Non-pigmented ciliary epithelial cell (primary cell): ENCODE results near the gene NOTCH3.

ENCODE experiments used
- DNase-seq: peaks from one replicate; pipeline ENCODE4 v3.0.0-alpha.2; 2010; ENCODE audit warnings: low read depth

The NOTCH3 gene

DNA sequence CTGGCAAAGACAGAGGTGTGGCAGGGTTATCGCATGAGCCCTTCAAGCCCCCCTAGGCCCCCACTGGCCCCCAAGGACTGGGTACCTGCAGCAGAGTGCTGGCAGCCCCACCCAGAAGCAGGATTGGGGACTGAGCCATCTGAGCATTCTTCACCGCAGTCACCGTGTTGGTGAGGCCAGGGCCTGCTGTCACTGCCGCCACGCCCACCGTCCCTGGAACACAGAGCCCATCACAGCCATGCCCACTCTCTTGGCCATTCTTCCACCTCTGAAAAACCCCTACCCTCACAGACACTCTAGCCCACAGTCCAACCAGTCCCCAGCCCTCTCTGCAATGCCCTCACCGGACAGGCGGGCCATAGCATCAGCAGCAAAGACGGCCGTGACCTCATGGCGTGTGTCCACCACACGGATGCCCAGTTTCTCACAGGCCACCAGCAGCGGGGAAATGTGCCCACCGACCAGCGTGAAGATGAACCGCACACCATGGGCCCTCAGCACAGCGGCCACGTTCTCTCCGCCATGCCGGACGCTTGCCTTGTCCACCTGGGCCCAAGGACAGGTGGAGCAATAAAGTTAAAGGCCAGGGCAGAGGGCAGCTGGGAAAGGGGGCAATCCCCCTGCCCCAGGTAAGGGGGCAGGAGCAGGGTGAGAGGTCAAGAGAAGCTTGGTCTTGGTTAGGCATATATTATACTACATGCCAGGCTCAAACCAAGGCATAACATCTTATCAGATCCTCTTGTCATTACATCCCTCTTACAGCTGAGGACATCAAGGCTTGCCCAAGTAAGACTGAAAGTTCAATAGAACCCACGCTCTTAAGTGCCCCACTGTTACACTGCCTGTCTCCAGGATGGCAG is 77.5 kb downstream of the NOTCH3 start:
- no peak for DNase-seq

DNA sequence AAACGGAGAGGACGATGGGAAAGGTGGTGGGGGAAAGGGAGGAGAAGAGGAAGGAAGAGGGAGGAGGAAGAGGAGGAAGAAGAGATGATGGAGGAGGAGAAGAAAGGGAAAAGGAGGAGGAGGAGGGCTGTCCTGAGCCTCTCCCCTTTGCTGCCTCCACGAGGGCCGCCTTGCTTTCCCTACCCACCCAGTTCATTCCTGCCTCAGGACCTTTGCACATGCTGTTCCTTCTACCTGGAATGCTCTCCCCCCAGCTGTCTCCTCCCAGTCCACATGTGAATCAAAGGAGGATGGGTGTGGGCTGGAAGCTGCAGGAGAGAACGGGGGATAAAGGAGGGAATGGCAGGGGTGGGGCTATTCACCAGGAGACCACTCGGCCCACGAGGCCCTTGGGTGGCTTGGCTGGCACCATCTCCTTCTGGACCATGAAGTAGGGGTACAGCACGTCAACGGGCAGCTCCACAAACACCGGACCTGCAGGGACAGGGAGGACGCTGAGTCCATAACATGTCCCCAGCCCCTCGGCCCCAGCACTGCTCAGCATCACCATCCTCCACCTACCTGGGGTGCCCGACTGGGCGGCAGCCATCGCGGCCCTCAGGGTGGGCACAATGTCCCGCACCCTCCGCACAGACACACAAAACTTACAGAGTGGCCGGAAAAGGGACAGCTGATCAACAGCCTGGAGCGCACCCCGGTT is 78.3 kb downstream of the NOTCH3 start:
- no peak for DNase-seq

DNA sequence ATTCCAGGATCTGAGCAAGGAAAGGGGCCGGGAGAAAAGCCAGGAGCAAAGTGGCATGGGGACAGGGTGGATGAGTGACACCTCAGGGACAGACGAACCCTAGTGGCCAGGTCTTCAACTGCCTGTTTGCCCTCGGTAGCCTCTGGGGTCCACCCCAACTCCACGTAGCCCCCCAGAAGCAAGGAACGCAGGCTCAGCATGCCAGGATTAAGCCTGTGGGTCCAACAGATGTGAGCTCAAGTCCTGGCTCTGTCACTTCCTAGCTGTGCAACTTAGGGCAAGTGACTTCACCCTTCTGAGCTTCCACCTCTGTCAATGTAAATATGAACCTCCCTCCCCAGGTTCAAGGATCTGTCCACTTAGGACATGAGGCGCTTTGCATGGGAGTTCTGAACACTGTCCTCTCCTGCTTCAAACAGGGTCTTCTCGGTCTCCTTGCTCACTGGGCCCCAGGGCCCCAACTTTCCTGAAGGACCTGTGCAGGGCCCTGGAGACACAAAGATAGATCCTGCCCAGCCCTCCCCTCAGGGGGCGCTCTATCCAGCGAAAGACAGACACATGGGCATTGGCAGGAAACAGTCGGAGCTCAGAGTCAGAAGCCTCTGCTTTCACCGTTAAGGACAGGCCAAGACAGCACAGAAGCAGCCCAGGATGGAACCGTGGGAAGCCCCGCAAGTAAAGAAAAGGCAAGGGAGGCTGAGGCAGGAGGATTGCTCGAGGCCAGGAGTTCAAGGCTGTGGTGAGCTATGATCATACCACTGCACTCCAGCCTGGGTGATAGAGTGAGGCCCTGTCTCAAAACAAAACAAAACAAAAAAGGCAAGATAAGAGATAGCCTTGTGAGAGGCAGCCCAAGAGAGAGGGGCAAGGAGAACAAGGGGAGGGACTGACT is 80.4 kb downstream of the NOTCH3 start:
- no peak for DNase-seq

- DNase-seq: no peak
Observed at GRCh38 chr19:15118789-15119494, 81.9 kb downstream of the NOTCH3 start.

- DNase-seq: no peak
Observed at GRCh38 chr19:15118248-15118647, 82.5 kb downstream of the NOTCH3 start.

GRCh38 chr19:15116856-15117255 is 83.9 kb downstream of the NOTCH3 start:
- no peak for DNase-seq

GRCh38 chr19:15115762-15116615 is 84.8 kb downstream of the NOTCH3 start:
- no peak for DNase-seq

- DNase-seq: no peak
Observed at GRCh38 chr19:15115080-15115479, 85.7 kb downstream of the NOTCH3 start.

DNA sequence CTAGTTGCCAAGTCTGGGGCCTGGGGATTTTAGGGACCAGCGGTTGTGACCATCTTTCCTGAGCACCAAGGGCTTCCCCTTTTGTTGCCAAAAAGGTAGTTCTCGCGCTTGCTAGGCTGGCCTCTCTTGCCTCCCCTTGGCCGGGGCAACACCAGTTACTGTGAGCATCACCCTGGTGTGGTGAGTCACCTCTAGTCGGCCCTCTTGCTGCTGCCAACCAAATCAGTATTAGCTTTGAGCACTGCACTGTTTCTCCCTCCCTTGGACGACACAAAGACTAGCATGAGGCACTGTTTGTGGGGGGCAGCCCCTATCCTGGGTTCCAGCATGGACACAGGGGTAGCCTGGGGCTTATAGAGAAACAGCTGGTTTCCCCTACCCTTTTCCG is 86.6 kb downstream of the NOTCH3 start:
- no peak for DNase-seq

GRCh38 chr19:15113245-15114152 is 87.3 kb downstream of the NOTCH3 start:
- no peak for DNase-seq

- DNase-seq: no peak
Observed at GRCh38 chr19:15112385-15112784, 88.4 kb downstream of the NOTCH3 start.

DNA sequence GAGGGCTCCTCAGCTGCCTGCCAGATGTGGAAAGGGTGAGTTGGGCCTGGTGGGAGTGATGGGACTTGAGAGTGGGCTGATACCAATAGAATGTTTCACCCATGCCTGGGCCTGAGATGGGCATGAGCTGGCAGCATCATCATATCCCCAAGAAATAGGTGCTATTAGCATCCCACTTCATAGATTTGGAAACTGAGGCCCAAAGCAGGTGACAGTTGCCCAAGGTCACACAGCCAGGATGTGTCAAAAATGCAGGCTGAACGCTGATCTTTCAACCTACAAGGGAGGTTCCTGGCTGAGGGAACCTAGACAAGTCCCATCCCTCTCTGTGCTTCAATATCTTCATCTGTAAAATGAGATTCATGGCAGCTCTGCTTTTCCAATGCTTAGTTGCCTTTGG is 89.0 kb downstream of the NOTCH3 start:
- DNase-seq: no peak

DNA sequence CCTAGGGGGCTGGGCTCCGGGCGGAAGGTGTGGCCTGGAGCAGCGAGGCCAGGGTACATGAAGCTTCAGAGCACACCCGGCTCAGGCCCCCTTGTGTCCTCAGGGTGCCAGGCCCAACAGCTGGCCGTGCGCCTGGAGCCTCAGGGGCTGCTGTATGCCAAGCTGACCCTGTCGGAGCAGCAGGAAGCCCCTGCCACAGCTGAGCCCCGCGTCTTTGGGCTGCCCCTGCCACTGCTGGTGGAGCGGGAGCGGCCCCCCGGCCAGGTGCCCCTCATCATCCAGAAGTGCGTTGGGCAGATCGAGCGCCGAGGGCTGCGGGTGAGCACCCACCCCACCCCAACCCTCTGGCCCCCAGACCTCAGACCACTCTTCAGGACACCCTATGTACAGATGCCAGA is 90.4 kb downstream of the NOTCH3 start:
- no peak for DNase-seq

DNA sequence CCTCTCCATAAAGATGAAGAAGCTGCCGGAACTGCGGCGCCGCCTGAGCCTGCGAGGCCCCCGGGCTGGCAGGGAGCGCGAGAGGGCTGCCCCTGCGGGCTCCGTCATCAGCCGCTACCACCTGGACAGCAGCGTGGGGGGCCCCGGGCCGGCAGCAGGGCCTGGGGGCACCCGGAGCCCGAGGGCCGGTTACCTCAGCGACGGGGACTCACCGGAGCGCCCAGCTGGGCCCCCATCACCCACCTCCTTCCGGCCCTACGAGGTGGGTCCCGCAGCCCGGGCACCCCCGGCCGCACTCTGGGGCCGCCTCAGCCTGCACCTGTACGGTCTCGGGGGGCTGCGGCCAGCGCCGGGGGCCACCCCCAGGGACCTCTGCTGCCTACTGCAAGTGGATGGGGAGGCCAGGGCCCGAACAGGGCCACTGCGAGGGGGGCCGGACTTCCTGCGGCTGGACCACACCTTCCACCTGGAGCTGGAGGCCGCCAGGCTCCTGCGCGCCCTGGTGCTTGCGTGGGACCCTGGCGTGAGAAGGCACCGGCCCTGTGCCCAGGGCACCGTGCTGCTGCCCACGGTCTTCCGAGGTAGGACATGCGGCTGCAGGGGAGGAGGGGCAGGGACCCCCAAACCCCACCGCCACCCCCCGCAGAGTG is 90.9 kb downstream of the NOTCH3 start:
- DNase-seq: no peak
